Panc1 (cell line): ENCODE results near the gene MOK. TPM values are rescaled to one million over a fixed set of nuclear protein-coding genes. Genes with fewer than 3 reads are reported as not detected.

Experiments
- ATAC-seq: fragments of 200-7000 bp; cut with Tn5 transposase; 2 replicates; pipeline ENCODE4 v1.9.1; 2020; ENCODE audit warnings: mild to moderate bottlenecking, moderate library complexity
- BruUV-seq: library from RNA; stranded (reverse); fragments of 400-500 nt; replicated peaks from 2 replicates; lab custom pipeline; 2021; lab: Mats Ljungman, UMichigan
- CTCF ChIA-PET: fragments of 300-600 bp; sonication (Branson Sonifier 250); formaldehyde crosslinking; loops from one replicate; lab custom pipeline; 2022; ENCODE audit warnings: antibody characterized with exemption; lab: Charles Lee
- POLR2A ChIA-PET: fragments of 300-600 bp; sonication (Branson Sonifier 250); formaldehyde crosslinking; loops from one replicate; lab custom pipeline; 2022; ENCODE audit warnings: antibody characterized with exemption; lab: Charles Lee
- DNase-seq: peaks from one replicate; pipeline ENCODE4 v3.0.0-alpha.2; 2010; ENCODE audit warnings: low read depth, low spot score
- H3K27ac ChIP-seq: 2 replicates; pipeline ENCODE4 v1.5.1; 2011; ENCODE audit warnings: mild to moderate bottlenecking, low read length, inconsistent platforms
- H3K27me3 ChIP-seq: fragments of 200-500 bp; sonication (Bioruptor generic); 2 replicates; pipeline ENCODE4 v1.6.0; 2014; ENCODE audit warnings: low read length, inconsistent platforms; ENCODE audit not compliant: control insufficient read depth, insufficient read depth
- H3K36me3 ChIP-seq: fragments of 200-500 bp; sonication (Bioruptor generic); 2 replicates; pipeline ENCODE4 v1.5.1; 2014; ENCODE audit warnings: inconsistent platforms, mild to moderate bottlenecking, low read length, moderate library complexity; ENCODE audit not compliant: control insufficient read depth, insufficient read depth
- H3K4me1 ChIP-seq: 2 replicates; pipeline ENCODE4 v1.5.1; 2011; ENCODE audit warnings: inconsistent platforms, mild to moderate bottlenecking, low read length, moderate library complexity; ENCODE audit not compliant: control insufficient read depth, insufficient read depth
- H3K4me3 ChIP-seq, 2 experiments: 2 replicates each; pipeline ENCODE4 v1.5.1; 2011 to 2012; ENCODE audit warnings: low read depth in 2 of 2, low read length in 2 of 2, mild to moderate bottlenecking in 2 of 2, inconsistent platforms in 1 of 2, moderate library complexity in 1 of 2
- H3K9me3 ChIP-seq: fragments of 200-500 bp; sonication (Bioruptor generic); 2 replicates; pipeline ENCODE4 v1.5.1; 2014; ENCODE audit warnings: low read depth, mild to moderate bottlenecking, inconsistent platforms, low read length, moderate library complexity; ENCODE audit not compliant: control insufficient read depth, insufficient read depth
- POLR2AphosphoS5 ChIP-seq: IDR thresholded peaks from 2 replicates; pipeline ENCODE4 v1.6.1; 2012; ENCODE audit warnings: mild to moderate bottlenecking, low read depth, low read length, moderate library complexity
- SIN3A ChIP-seq: IDR thresholded peaks from 2 replicates; pipeline ENCODE4 v1.6.1; 2012; ENCODE audit warnings: low read depth, mild to moderate bottlenecking, low read length, moderate library complexity, borderline replicate concordance; ENCODE audit not compliant: insufficient read depth
- TCF7L2 ChIP-seq: IDR thresholded peaks from 2 replicates; pipeline ENCODE4 v1.6.1; 2011; ENCODE audit warnings: mild to moderate bottlenecking, low read depth, low read length, inconsistent platforms
- in situ Hi-C: cut with HindIII; loops from 2 replicates; pipeline ENCODE4 v1.10.0; 2016; ENCODE audit warnings: low sequenced_read_pairs, low pct_unique_long_range_greater_than_20kb
- intact Hi-C: fragments of 100-400 bp; cut with micrococcal nuclease; formaldehyde crosslinking; loops from one replicate; pipeline ENCODE4 v1.10.0; 2022; ENCODE audit not compliant: unreplicated experiment
- total RNA-seq: library from RNA; stranded (reverse); gene quantifications from one replicate; pipeline ENCODE4 v1.2.1, GENCODE V29; 2021; ENCODE audit not compliant: unreplicated experiment
- TF ChIP-seq, protein P1 (sequence below): fragments of 450-650 bp; IDR thresholded peaks from 2 replicates; pipeline ENCODE4 v1.5.1; 2017; ENCODE audit warnings: mild to moderate bottlenecking
- TF ChIP-seq, protein P2 (sequence below), 2 experiments: IDR thresholded peaks; 2 replicates each; pipeline ENCODE4 v1.6.1; 2011 to 2012; ENCODE audit warnings: low read depth in 2 of 2, control low read depth in 1 of 2, low read length in 1 of 2, mild to moderate bottlenecking in 1 of 2, moderate library complexity in 1 of 2; ENCODE audit not compliant: insufficient read depth in 1 of 2

The MOK gene
- total RNA-seq, 1 experiment from 2014 or later = 9.8 TPM

DNA sequence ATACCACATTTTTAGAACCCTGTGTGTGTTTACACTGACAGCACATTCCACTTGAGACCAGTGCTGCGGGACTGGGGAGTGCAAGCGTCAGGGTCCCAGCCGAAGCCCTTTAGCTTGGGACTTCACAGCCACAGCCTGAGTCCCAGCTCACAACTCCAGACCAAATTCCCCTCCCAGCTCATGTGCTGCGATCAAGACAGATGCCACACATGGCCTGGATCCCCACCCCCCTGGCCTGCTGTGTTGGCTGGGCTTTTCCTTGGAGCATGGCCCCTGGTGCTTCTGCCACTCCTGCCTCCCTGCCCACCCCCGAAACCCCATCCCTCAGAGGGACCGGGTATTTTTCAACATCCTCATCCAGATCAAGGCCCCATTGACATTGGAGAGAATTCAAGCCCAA lies 101.6 kb downstream of the MOK start:
- no peak for TF ChIP-seq POLR2AphosphoS5
- no peak for TF ChIP-seq SIN3A
- TF ChIP-seq, protein P1, sequence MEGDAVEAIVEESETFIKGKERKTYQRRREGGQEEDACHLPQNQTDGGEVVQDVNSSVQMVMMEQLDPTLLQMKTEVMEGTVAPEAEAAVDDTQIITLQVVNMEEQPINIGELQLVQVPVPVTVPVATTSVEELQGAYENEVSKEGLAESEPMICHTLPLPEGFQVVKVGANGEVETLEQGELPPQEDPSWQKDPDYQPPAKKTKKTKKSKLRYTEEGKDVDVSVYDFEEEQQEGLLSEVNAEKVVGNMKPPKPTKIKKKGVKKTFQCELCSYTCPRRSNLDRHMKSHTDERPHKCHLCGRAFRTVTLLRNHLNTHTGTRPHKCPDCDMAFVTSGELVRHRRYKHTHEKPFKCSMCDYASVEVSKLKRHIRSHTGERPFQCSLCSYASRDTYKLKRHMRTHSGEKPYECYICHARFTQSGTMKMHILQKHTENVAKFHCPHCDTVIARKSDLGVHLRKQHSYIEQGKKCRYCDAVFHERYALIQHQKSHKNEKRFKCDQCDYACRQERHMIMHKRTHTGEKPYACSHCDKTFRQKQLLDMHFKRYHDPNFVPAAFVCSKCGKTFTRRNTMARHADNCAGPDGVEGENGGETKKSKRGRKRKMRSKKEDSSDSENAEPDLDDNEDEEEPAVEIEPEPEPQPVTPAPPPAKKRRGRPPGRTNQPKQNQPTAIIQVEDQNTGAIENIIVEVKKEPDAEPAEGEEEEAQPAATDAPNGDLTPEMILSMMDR = no peak
- TF ChIP-seq TCF7L2 = no peak
- TF ChIP-seq, protein P2, sequence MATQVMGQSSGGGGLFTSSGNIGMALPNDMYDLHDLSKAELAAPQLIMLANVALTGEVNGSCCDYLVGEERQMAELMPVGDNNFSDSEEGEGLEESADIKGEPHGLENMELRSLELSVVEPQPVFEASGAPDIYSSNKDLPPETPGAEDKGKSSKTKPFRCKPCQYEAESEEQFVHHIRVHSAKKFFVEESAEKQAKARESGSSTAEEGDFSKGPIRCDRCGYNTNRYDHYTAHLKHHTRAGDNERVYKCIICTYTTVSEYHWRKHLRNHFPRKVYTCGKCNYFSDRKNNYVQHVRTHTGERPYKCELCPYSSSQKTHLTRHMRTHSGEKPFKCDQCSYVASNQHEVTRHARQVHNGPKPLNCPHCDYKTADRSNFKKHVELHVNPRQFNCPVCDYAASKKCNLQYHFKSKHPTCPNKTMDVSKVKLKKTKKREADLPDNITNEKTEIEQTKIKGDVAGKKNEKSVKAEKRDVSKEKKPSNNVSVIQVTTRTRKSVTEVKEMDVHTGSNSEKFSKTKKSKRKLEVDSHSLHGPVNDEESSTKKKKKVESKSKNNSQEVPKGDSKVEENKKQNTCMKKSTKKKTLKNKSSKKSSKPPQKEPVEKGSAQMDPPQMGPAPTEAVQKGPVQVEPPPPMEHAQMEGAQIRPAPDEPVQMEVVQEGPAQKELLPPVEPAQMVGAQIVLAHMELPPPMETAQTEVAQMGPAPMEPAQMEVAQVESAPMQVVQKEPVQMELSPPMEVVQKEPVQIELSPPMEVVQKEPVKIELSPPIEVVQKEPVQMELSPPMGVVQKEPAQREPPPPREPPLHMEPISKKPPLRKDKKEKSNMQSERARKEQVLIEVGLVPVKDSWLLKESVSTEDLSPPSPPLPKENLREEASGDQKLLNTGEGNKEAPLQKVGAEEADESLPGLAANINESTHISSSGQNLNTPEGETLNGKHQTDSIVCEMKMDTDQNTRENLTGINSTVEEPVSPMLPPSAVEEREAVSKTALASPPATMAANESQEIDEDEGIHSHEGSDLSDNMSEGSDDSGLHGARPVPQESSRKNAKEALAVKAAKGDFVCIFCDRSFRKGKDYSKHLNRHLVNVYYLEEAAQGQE (IDR thresholded peaks at IDR 0.05; ENCODE audit: insufficient read depth in 1 of 2, low read depth in 2 of 2, low read length in 1 of 2) = no peak
- ATAC-seq (no peak), DNase-seq (no peak)
- ChIA-PET CTCF (no interaction called here), POLR2A (no interaction called here)
- Histone ChIP-seq H3K27ac (no peak overlapping the region), H3K27me3 (no peaks in the 10 kb centered on the region), H3K4me3 (no peak overlapping the region), H3K36me3 (no peaks in the 10 kb centered on the region), H3K4me1 (no peaks in the 10 kb centered on the region), H3K9me3 (no peaks in the 10 kb centered on the region)
- in situ Hi-C loops = loop anchor here (25.0 kb wide), 1 partner anchor 109 kb away; the partner anchor contains the start of genes MOK and ZNF839
- no TSS peak for BruUV-seq
- intact Hi-C loops = no loop called here

DNA sequence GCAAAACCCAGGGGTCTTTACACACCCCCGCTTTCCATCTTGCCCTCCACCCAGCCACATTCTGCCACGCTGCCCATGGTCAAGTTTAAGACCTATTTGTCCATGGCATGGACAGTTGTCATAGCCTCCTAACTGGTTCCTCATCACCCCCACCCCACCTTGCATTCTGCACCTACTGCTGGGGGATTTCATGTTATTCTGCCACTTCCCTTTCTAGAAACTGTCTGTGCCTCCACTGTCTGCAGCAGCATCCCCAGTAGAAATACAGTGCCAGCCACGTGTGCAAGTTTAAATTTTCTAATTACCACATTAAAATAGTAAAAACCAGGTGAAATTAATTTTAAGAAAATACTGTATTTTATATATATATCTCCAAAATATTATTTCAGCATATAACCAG lies 102.0 kb downstream of the MOK start:
- TF ChIP-seq, protein P2 (IDR thresholded peaks at IDR 0.05; ENCODE audit: insufficient read depth in 1 of 2, low read depth in 2 of 2, low read length in 1 of 2) = no peak
- TF ChIP-seq SIN3A = no peak
- TF ChIP-seq TCF7L2 = no peak
- TF ChIP-seq, protein P1 = no peak
- TF ChIP-seq POLR2AphosphoS5 = no peak
- in situ Hi-C loops = loop anchor here (25.0 kb wide), 1 partner anchor 109 kb away; the partner anchor contains the start of genes MOK and ZNF839
- ChIA-PET CTCF (no interaction called here), POLR2A (interaction anchor here (0.7 kb wide), 1 partner anchor 10 kb away, joined by 9 read pairs; no protein-coding TSS in a partner anchor)
- BruUV-seq = no TSS peak
- no peaks in the 10 kb centered on the region for H3K9me3 ChIP-seq
- H3K4me1 ChIP-seq = no peaks in the 10 kb centered on the region
- no peak overlapping the region for H3K27ac ChIP-seq
- no peak for DNase-seq
- no peak overlapping the region for H3K4me3 ChIP-seq
- no peak for ATAC-seq
- H3K27me3 ChIP-seq = no peaks in the 10 kb centered on the region
- intact Hi-C loops = no loop called here
- H3K36me3 ChIP-seq = no peaks in the 10 kb centered on the region
